DOHH2 (cell line): ENCODE measurements around the gene LRP1-AS.

Source experiments
- H3F3A ChIP-seq: fragments of 200-600 bp; sonication (generic), shearing (Covaris generic); 2 replicates; pipeline ENCODE4 v1.6.0; 2016; ENCODE audit warnings: antibody characterized with exemption, mild to moderate bottlenecking; ENCODE audit not compliant: control insufficient read depth, insufficient read depth
- H3K27ac ChIP-seq: fragments of 200-600 bp; sonication (generic); 2 replicates; pipeline ENCODE4 v1.5.1; 2014; ENCODE audit warnings: low read depth, mild to moderate bottlenecking, low read length, moderate library complexity
- H3K27me3 ChIP-seq: fragments of 200-600 bp; sonication (generic); 2 replicates; pipeline ENCODE4 v1.6.1; 2014; ENCODE audit warnings: mild to moderate bottlenecking, low read length, mixed read lengths; ENCODE audit not compliant: control insufficient read depth
- H3K36me3 ChIP-seq: fragments of 200-600 bp; sonication (generic); 2 replicates; pipeline ENCODE4 v1.6.1; 2014; ENCODE audit warnings: mild to moderate bottlenecking, low read length, moderate library complexity, mixed read lengths; ENCODE audit not compliant: control insufficient read depth
- H3K4me1 ChIP-seq: fragments of 200-600 bp; sonication (generic); 2 replicates; pipeline ENCODE4 v1.6.1; 2014; ENCODE audit warnings: mild to moderate bottlenecking, low read length, mixed read lengths; ENCODE audit not compliant: control insufficient read depth
- H3K4me2 ChIP-seq: fragments of 200-600 bp; sonication (generic); 2 replicates; pipeline ENCODE4 v1.6.0; 2014; ENCODE audit warnings: mild to moderate bottlenecking, low read length, moderate library complexity
- H3K4me3 ChIP-seq: fragments of 200-600 bp; sonication (generic); 2 replicates; pipeline ENCODE4 v1.5.1; 2014; ENCODE audit warnings: mild to moderate bottlenecking, low read length, mixed read lengths
- H3K79me2 ChIP-seq: fragments of 200-600 bp; sonication (generic); 2 replicates; pipeline ENCODE4 v1.6.1; 2014; ENCODE audit warnings: mild to moderate bottlenecking, low read length, mixed read lengths; ENCODE audit not compliant: control insufficient read depth
- H3K9me2 ChIP-seq: fragments of 200-600 bp; sonication (generic); replicated peaks from 2 replicates; pipeline ENCODE4 v1.6.1; 2014; ENCODE audit warnings: mild to moderate bottlenecking, low read length, mixed read lengths; ENCODE audit not compliant: control insufficient read depth
- H3K9me3 ChIP-seq: fragments of 200-600 bp; sonication (generic); 2 replicates; pipeline ENCODE4 v1.6.1; 2014; ENCODE audit warnings: antibody characterized with exemption, low read length, mixed read lengths; ENCODE audit not compliant: control insufficient read depth, insufficient read depth
- H4K20me1 ChIP-seq: fragments of 200-600 bp; sonication (generic); 2 replicates; pipeline ENCODE4 v1.6.0; 2014; ENCODE audit warnings: low read depth, mild to moderate bottlenecking, antibody characterized with exemption, low read length, moderate library complexity; ENCODE audit not compliant: control insufficient read depth, insufficient read depth
- CTCF ChIP-seq: fragments of 200-600 bp; sonication (generic); IDR thresholded peaks from one replicate; pipeline ENCODE4 v1.5.1; 2014; ENCODE audit warnings: antibody characterized with exemption, mild to moderate bottlenecking, low read depth, low read length; ENCODE audit not compliant: poor library complexity, severe bottlenecking
- EZH2phosphoT487 ChIP-seq: fragments of 200-600 bp; sonication (generic); IDR thresholded peaks from 2 replicates; pipeline ENCODE4 v1.6.1; 2017; ENCODE audit warnings: borderline replicate concordance, mild to moderate bottlenecking, antibody characterized with exemption, low read length, moderate library complexity, mixed read lengths

The LRP1-AS gene

GRCh38 chr12:57170408-57170807 is 23.0 kb upstream of the LRP1-AS start:
- H3K27ac ChIP-seq: no peak overlapping the region
- TF ChIP-seq CTCF: no peak
- no peak for TF ChIP-seq EZH2phosphoT487
- H3K4me2 ChIP-seq: no peak overlapping the region
- H3K4me3 ChIP-seq: no peak overlapping the region
- no peaks in the 10 kb centered on the region for H3K9me2 ChIP-seq
- no peaks in the 10 kb centered on the region for H4K20me1 ChIP-seq
- H3K27me3 ChIP-seq: no peaks in the 10 kb centered on the region
- peaks cover 23% of the 10 kb centered on the region for H3K4me1 ChIP-seq
- no peaks in the 10 kb centered on the region for H3K79me2 ChIP-seq
- H3F3A ChIP-seq: no peaks in the 10 kb centered on the region
- H3K36me3 ChIP-seq: no peaks in the 10 kb centered on the region
- H3K9me3 ChIP-seq: no peaks in the 10 kb centered on the region

DNA sequence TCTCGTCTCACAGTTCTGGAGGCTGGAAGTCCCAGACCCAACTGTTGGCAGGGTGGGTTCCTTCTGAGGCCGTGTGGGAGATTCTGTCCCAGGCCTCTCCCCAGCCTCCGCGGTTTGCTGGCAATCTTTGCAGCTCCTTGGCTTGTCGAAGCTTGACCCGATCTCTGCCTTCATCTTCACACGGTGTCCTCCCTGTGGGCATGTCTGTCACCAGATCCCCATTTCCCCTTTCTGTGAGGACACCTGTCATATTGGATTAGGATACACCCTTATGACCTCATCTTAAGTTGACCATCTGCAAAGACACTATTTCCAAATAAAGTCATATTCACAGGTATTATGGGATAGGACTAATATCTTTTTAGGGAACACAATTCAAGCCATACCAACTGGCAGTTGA is 22.6 kb upstream of the LRP1-AS start:
- TF ChIP-seq EZH2phosphoT487 (no peak), CTCF (no peak)
- Histone ChIP-seq H4K20me1 (no peaks in the 10 kb centered on the region), H3K9me3 (no peaks in the 10 kb centered on the region), H3K4me3 (no peak overlapping the region), H3F3A (no peaks in the 10 kb centered on the region), H3K9me2 (no peaks in the 10 kb centered on the region), H3K36me3 (no peaks in the 10 kb centered on the region), H3K27me3 (no peaks in the 10 kb centered on the region), H3K4me2 (no peak overlapping the region), H3K4me1 (peaks cover 23% of the 10 kb centered on the region), H3K79me2 (no peaks in the 10 kb centered on the region), H3K27ac (no peak overlapping the region)

DNA sequence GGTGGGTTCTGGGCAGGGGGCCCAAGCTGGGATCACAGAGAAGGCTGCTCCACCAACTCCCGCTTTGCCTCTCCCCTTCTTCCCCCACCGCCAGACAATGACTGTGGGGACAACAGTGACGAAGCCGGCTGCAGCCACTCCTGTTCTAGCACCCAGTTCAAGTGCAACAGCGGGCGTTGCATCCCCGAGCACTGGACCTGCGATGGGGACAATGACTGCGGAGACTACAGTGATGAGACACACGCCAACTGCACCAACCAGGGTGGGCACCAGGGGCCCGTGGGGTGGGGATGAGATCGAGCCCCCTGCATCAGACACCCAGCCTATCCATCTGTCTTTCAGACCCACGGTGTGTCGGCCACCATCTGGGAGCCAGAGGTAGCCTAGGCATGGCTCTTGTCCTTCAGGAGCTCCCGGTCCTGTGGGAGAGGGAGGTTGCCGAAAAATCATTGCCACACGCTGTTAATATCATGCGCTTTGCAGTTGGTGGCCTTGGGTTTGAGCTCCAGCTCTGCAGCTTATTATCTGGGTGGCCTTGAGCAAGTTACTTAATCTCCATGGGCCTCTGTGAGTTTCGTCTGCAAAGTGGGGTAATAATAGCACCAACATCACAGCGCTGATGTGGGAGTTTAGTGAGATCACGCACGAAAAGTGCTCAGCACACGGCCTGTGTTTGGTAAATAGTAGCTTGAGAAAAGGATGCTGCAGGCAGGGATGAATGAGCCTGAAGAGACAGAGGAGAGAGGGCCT is 21.8 kb upstream of the LRP1-AS start:
- no peaks in the 10 kb centered on the region for H3K27me3 ChIP-seq
- H3K4me1 ChIP-seq: peaks cover 23% of the 10 kb centered on the region
- no peak overlapping the region for H3K27ac ChIP-seq
- no peaks in the 10 kb centered on the region for H3K9me2 ChIP-seq
- H3K4me3 ChIP-seq: no peak overlapping the region
- H4K20me1 ChIP-seq: no peaks in the 10 kb centered on the region
- H3F3A ChIP-seq: no peaks in the 10 kb centered on the region
- no peaks in the 10 kb centered on the region for H3K9me3 ChIP-seq
- H3K4me2 ChIP-seq: no peak overlapping the region; the same call in 1 of the 2 replicates
- no peaks in the 10 kb centered on the region for H3K79me2 ChIP-seq
- H3K36me3 ChIP-seq: no peaks in the 10 kb centered on the region
- TF ChIP-seq EZH2phosphoT487: no peak
- no peak for TF ChIP-seq CTCF
